DND-41 (cell line): ENCODE measurements around the gene MIAT.

Experiments used
- ATAC-seq: fragments of 200-7000 bp; cut with Tn5 transposase; 3 replicates; pipeline ENCODE4 v1.9.1; 2021; ENCODE audit warnings: low read depth; ENCODE audit not compliant: insufficient read depth
- DNase-seq: peaks from one replicate; pipeline ENCODE4 v3.0.0-alpha.2; 2020
- H2AFZ ChIP-seq: 2 replicates; pipeline ENCODE4 v1.6.0; 2012; ENCODE audit warnings: low read depth, low read length
- H3K27ac ChIP-seq: 2 replicates; pipeline ENCODE4 v1.5.1; 2012; ENCODE audit warnings: low read length, inconsistent platforms
- H3K27me3 ChIP-seq: fragments of 200-600 bp; sonication (generic); 2 replicates; pipeline ENCODE4 v1.6.0; 2012; ENCODE audit warnings: low read length, mild to moderate bottlenecking, inconsistent platforms; ENCODE audit not compliant: insufficient read depth, poor library complexity
- H3K36me3 ChIP-seq: 2 replicates; pipeline ENCODE4 v1.5.1; 2012; ENCODE audit warnings: low read length, inconsistent platforms; ENCODE audit not compliant: insufficient read depth
- H3K4me1 ChIP-seq: 2 replicates; pipeline ENCODE4 v1.5.1; 2012; ENCODE audit warnings: mild to moderate bottlenecking, low read length; ENCODE audit not compliant: insufficient read depth
- H3K4me2 ChIP-seq: 2 replicates; pipeline ENCODE4 v1.6.0; 2012; ENCODE audit warnings: mild to moderate bottlenecking, moderate library complexity, low read length, inconsistent platforms; ENCODE audit not compliant: insufficient read depth
- H3K4me3 ChIP-seq, 2 experiments: fragments of 200-600 bp in 1 of 2; shearing (Covaris generic) in 1 of 2; 2 replicates each; pipeline ENCODE4 v1.5.1; 2012 to 2016; ENCODE audit warnings: inconsistent platforms in 2 of 2, low read length in 2 of 2, mild to moderate bottlenecking in 2 of 2, low read depth in 1 of 2, moderate library complexity in 1 of 2
- H3K79me2 ChIP-seq: 2 replicates; pipeline ENCODE4 v1.6.0; 2012; ENCODE audit warnings: low read length, inconsistent platforms; ENCODE audit not compliant: insufficient read depth
- H3K9ac ChIP-seq: 2 replicates; pipeline ENCODE4 v1.6.0; 2012; ENCODE audit warnings: low read depth, mild to moderate bottlenecking, inconsistent platforms, low read length, moderate library complexity
- H3K9me3 ChIP-seq: 2 replicates; pipeline ENCODE4 v1.5.1; 2012; ENCODE audit warnings: low read length, moderate library complexity, mild to moderate bottlenecking, inconsistent platforms; ENCODE audit not compliant: insufficient read depth, severe bottlenecking
- H4K20me1 ChIP-seq: 2 replicates; pipeline ENCODE4 v1.6.0; 2012; ENCODE audit warnings: low read length; ENCODE audit not compliant: insufficient read depth
- CTCF ChIP-seq: IDR thresholded peaks from 2 replicates; pipeline ENCODE4 v1.5.1; 2012; ENCODE audit warnings: borderline replicate concordance, low read length, moderate library complexity, mild to moderate bottlenecking; ENCODE audit not compliant: poor library complexity, severe bottlenecking; ENCODE audit errors: extremely low read depth
- EZH2 ChIP-seq: IDR thresholded peaks from 3 replicates; pipeline ENCODE4 v1.6.1; 2012; ENCODE audit warnings: borderline replicate concordance, low read depth, mild to moderate bottlenecking, moderate library complexity, low read length, inconsistent platforms; ENCODE audit not compliant: severe bottlenecking

MIAT gene

GRCh38 chr22:26651815-26652214 is 5.6 kb upstream of the MIAT start:
- no peak for TF ChIP-seq CTCF
- TF ChIP-seq EZH2, result no peak
- no peaks in the 10 kb centered on the region for H3K9me3 ChIP-seq
- H3K9ac ChIP-seq, result no peak overlapping the region
- H2AFZ ChIP-seq, result no peak overlapping the region
- no peaks in the 10 kb centered on the region for H3K79me2 ChIP-seq
- H4K20me1 ChIP-seq, result no peaks in the 10 kb centered on the region
- no peak overlapping the region for H3K4me3 ChIP-seq
- H3K4me1 ChIP-seq, result peaks cover 26% of the 10 kb centered on the region
- H3K36me3 ChIP-seq, result no peaks in the 10 kb centered on the region
- no peak overlapping the region for H3K4me2 ChIP-seq
- H3K27ac ChIP-seq, result no peak overlapping the region
- DNase-seq (no peak), ATAC-seq (no peak)
- peaks cover 5% of the 10 kb centered on the region for H3K27me3 ChIP-seq

- peak overlapping the region; percentile 90 for H3K4me2 ChIP-seq
- peak overlapping the region; percentile 80 for H2AFZ ChIP-seq
- H4K20me1 ChIP-seq, result no peaks in the 10 kb centered on the region
- TF ChIP-seq EZH2 (no peak), CTCF (no peak)
- no peaks in the 10 kb centered on the region for H3K36me3 ChIP-seq
- ATAC-seq (no peak), DNase-seq (no peak)
- no peaks in the 10 kb centered on the region for H3K9me3 ChIP-seq
- H3K27me3 ChIP-seq, result peaks cover 13% of the 10 kb centered on the region
- H3K79me2 ChIP-seq, result no peaks in the 10 kb centered on the region
- H3K27ac ChIP-seq, result peak overlapping the region; percentile 55; the same call in 1 of the 2 replicates
- peak overlapping the region; percentile 52 for H3K9ac ChIP-seq
- H3K4me3 ChIP-seq, result peak overlapping the region; percentile 8 to 59; a peak in 3 of 4 replicates
- peaks cover 25% of the 10 kb centered on the region for H3K4me1 ChIP-seq
Observed at GRCh38 chr22:26658161-26658560, 773 bp downstream of the MIAT start.

DNA sequence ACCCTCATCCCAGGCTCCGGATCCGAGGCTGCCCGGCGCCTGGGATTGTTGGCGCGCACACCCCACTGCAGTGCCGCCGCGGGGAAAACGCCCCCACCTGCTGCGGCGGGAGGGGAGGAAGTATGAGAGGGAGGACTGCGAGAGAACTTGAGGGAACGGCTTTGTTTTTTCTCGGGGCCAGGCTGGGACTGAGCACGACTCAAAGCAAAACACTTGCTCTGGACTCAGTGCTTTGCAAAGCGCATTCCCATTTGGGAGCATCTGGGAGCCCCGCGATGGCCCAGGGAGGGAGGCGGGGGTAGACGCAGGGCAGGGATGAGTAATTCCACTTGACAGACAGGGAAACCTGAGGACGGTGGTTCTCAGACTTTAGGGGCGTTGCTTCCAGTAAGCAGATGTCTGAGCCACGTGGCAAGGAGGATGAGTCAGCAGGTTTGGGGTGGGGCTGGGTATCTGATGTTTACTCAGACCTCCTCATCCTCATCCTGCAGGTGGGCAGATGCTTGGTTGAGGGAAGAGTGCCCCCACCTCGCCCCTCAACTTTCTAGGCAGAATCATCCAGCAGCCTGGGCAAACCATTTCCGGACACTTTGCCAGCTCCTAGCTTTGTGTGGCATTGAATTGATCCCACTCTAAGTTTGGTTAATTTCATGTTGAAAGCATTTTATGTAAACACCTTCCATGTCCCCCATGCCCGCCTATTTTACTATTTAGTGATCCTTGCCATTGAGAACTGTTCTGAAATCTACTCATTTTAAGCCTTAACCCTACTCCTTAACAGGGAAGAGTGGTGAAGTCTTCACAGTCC is 1.5 kb downstream of the MIAT start:
- no peaks in the 10 kb centered on the region for H3K36me3 ChIP-seq
- H3K9me3 ChIP-seq, result no peaks in the 10 kb centered on the region
- H3K27me3 ChIP-seq, result peaks cover 11% of the 10 kb centered on the region
- peak; percentile 89 for DNase-seq
- H3K4me1 ChIP-seq, result peaks cover 25% of the 10 kb centered on the region
- no peaks in the 10 kb centered on the region for H3K79me2 ChIP-seq
- peak overlapping the region; percentile 90 for H3K4me2 ChIP-seq
- TF ChIP-seq CTCF (no peak), EZH2 (no peak)
- H3K27ac ChIP-seq, result peak overlapping the region; percentile 55; the same call in 1 of the 2 replicates
- H3K4me3 ChIP-seq, result peak overlapping the region; percentile 8 to 59; a peak in 3 of 4 replicates
- H2AFZ ChIP-seq, result peak overlapping the region; percentile 80
- peak; percentile 93 for ATAC-seq
- H3K9ac ChIP-seq, result peak overlapping the region; percentile 52
- no peaks in the 10 kb centered on the region for H4K20me1 ChIP-seq
